GM19238 (cell line): ENCODE data around the gene LIMA1.
"Not testable (repeated sequence)": the region's sequence is repeated elsewhere in the genome, so short reads cannot be mapped to it uniquely, and the experiment has no call there.

Experiments used
- DNase-seq: peaks from one replicate; pipeline ENCODE4 v3.0.0; 2011; ENCODE audit warnings: low spot score; ENCODE audit not compliant: insufficient read length

LIMA1 gene

DNA sequence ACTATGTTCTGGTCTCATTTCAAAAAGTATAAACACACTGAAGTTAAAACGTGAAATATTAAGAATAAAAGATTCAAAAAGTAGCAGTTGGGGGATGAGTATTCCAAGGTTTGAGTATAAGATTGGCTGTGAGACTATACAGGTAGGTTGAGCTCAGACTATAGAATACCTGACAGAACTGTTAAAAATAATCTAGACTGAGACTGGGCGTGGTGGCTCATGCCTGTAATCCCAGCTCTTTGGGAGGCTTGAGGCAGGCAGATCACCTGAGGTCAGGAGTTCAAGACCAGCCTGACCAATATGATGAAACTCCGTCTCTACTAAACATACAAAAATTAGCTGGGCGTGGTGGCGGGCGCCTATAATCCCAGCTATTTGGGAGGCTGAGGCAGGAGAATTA, 64.3 kb downstream of the LIMA1 start:
- not testable (repeated sequence) for DNase-seq

DNA sequence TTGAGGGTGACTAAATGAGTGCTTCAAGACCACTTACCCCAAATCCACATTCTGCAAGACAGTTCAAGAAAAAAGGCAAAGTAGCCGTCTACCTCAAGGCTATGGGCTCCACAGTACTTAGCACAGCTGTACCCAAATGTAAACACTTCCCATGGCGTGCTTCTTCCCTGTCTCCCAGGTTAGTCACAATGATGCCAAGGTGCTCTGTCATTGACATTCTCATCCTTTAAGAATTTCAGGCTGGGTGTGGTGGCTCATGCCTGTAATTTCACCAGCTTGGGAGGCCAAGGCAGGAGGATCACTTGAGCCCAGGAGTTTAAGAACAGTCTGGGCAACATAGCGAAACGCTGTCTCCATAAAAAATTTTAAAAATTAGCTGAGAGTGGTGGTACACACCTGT, 64.9 kb downstream of the LIMA1 start:
- DNase-seq = no peak

DNA sequence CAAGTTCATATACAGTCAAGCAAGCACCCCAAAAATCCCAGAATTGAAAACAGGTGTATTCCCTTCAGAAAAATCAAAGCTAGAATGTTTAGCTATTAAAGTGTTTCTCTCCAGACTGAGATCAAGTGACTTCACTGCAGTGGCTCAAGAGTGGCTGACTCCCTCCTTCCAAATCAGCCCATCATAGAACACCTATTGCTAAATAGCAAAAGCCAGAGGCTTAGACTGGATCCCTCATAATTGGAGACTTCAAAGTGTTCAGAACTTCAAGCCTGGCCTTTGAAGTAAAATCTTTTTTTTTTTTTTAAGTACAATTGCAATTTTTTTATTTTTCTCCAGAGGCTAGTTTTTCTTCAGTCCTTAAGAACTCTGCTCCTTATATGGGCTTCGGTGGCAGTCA, 66.1 kb downstream of the LIMA1 start:
- no peak for DNase-seq

DNA sequence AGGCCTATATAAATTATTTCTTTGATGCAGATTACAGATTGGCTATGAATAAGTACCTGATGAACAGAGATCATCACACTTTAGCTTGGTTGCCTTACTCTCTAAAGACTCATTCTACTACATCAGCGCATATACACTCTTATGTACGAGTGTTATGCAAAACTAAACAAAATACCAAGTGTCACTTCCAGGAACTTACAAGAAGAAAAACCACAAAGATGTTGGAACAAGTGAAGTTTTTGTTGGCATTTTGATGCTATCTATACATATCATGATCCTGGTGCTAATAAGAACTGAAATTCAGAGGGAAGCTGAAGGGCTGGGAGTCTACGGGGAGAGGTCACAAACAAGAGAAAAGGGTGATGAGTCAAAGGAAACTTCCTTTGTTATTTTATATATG, 68.3 kb downstream of the LIMA1 start:
- DNase-seq = no peak

DNA sequence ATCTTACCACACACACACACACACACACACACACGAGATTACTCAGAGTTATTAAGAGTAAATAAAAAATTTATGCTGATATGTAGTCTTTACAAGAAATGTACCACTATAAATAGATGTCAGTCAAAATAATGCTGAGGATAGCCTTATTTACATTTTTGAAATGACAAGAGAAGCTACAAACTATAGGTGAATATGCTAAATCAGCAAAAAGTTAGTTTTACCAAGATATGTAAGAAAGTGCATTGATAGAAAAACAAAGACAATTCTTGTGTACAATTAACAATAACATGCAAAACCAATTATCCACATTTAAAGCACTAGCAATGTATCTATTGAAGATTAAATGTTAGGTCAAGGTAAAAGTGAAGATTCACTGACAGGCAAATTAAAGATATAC, 69.3 kb downstream of the LIMA1 start:
- no peak for DNase-seq

DNA sequence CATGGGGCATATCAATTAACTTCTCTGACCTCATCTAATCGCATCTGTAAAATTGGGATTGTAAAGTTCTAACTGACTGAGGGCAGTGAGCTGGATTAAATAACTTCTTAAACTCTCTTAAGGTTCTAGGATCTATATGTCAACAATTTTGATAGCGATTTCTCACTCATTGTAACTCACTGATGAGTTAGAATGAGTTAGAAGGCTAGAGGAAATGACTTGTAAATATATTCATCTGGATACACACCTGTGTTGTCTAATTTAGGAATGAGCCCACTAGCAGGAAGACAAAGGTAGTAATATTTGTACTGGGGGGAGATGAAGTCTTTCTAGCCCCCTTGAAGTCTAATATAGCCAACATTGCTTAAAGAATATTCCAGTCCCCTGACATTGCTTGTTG, 69.9 kb downstream of the LIMA1 start:
- DNase-seq = no peak

DNA sequence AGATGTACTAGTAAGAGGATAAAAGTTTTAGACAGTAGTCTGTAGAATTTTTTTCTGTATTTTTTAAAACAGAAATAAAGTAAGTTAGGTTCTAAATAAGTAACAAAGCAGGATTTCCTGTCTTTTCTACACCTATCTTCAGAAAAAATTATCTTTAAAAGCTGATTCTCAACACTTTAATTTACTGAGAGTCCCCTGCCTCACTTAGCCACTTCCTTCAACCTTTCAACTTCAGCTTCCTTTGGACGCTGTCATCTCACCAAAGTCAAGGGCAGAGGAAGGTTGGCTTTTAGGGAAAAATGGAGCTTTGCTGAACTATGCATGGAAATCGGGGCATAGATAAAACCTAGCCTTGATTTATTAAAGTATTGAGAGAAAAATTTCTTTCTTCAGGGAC, 71.3 kb downstream of the LIMA1 start:
- DNase-seq = no peak

DNA sequence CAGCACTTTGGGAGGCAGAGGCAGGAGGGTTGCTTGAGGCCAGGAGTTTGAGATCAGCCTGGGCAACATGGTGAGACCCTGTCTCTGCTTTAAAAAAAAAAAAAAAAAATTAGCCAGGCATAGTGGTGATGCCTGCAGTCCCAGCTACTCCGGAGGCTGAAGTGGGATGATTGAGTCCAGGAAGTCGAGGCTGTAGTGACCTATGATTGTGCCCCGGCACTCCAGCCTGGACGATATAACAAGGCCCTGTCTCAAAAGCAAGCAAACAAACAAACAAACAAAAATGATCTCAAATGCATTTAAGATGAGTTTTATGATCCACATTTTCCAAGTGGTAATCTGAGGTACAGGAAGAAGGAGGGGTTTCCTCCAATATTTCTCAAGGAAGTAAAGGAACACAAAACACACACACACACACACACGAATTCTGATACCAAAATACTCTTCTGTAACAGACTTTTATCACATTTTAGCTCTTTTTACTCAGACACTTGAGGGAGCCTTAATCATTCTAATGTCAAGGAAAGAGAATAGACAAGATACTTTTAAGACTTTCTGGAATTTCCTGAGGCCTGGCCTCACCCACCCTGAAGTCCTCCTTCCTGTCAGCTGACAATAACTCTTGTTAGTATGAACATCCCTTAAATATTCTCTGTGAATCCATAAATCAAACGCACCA, 71.8 kb downstream of the LIMA1 start:
- no peak for DNase-seq

DNA sequence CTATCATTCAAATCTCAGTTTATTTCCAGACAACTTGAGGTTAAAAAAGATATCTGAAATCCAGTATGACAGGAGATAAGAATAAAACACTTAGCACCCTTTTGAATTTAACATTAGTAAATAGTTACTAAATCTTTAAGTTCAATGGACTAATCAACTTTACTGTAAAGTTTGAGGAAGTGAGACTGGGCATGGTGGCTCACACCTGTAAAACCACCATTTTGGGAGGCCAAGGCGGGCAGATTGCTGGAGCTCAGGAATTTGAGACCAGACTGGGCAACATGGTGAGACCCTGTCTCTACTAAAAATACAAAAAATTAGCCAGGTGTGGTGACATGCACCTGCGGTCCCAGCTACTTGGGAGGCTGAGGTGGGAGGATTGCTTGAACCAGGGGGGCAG, 75.9 kb downstream of the LIMA1 start:
- DNase-seq = no peak

DNA sequence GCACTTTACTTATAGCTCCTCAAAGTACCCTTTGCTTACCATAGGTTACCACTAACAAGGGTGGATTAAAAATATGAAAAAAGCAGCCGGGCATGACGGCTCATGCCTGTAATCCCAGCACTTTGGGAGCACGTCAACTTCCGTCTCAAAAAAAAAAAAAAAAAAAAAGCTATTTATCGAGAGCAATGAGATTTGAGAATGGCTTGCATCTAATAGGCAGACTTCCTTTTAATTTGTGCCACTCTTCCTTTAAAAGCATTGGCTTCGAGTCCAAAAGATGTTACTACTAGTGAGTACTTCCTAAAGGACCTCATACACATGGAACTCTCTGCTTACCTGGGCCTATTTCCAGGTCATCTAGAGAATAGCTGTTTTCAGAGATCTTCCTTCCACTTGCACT, 77.7 kb downstream of the LIMA1 start:
- DNase-seq = no peak

DNA sequence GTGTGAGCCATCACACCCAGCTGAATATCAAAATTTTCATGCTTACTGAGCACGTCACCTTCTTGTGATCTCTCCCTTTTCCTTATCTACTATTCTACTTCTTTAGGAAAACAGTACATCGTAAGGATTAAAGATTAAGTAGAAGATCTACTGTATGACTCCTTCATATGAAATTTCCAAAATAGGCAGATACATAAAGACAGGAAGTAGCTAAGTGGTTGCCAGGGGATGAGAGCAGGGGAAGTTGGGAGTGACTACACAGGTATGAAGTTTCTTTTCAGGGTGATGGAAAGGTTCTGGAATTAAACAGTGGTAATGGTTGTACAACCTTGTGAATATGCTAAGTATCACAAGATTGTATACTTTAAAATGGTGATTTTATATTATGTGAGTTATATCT, 79.6 kb downstream of the LIMA1 start:
- no peak for DNase-seq

DNA sequence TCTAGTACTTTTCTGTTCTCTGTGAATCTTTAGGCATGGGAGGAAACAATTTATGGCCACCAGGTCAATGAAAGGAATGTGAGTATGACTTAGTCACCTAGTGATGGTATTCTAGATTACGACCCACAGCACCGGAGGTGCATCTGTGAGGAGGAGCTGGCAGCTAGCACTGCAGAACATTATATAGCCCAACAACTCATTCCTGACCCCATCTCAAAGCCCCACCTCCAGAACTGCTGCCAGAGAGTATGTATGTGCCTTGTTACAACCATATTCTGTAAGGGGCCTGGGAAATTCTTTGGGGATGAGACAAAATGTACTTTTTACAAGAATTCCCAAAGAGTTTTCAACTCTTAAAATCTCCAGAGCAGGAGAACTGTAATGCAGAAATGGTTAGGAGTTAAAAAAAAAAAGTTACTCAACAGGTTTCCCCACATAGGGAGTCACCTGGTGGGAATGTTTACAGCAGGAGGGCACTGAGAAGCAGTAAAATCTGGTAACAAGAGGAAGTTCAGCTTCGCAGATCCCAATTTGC, 81.3 kb downstream of the LIMA1 start:
- no peak for DNase-seq

DNA sequence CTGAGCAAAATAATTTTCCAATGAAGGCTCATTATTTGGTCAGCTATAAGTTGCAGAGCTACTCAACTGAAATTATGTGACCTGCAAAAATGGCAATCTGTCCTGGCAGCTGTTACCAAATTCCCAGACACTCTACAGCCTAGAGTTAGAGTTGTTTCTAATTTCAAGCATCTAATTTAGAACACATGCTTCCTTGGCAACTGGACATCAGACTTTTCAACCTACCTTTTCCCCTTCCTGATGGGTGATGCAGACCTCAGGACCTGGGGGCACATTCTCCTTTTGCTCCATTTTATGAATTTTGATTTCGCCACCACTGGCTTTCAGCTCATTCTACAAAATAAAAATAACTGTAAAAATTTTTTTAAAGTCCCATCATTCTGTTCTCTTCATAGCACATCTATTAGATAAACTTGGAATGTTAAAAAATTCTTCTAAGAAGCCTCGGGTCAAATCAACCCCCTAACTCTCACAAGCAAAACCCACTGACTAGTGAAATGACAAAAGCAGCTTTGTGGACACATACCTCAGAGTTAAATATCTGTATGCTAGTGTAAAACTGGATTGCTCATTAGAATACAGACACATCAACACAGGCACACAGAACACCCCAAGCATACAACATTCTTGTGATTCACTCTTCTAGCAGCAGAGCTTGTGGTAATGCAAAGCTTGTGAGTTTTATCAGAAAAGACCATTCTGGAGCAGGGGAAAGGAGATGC, 82.6 kb downstream of the LIMA1 start:
- DNase-seq = no peak

DNA sequence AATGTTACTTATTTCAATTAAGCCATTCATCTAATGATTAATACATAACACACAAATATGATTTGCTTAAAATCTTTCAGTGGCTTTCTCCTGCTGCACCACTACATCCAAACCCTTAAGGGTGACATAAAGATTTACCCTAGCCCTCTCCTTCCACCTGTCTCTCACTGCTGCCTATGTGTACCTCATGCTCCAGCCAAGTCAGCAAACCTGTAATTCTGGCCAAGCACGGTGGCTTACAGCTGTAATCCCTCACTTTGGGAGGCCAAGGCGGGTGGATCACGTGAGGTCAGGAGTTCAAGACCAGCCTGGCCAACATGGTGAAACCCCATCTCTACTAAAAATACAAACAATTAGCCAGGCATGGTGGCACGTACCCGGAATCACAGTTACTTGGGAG, 84.5 kb downstream of the LIMA1 start:
- no peak for DNase-seq

DNA sequence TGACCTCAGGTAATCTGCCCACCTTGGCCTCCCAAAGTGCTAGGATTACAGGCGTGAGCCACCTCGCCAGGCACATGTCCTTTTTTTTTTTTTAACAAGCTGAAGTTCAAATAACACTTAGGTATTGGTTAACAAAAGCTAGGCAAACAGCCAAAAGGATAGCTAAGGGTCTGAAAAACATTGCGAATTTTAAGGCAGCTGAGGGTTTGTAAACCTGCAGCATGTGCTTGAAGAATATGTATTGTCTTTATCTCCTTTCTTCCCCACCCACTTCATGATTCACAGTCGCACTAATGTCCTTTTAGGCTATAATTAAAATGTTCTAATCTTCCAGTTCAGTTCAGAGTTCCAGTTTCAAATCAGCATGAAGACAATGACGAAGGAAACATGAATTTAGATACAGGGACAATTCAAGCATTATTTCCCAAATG, 86.0 kb downstream of the LIMA1 start:
- DNase-seq = no peak

DNA sequence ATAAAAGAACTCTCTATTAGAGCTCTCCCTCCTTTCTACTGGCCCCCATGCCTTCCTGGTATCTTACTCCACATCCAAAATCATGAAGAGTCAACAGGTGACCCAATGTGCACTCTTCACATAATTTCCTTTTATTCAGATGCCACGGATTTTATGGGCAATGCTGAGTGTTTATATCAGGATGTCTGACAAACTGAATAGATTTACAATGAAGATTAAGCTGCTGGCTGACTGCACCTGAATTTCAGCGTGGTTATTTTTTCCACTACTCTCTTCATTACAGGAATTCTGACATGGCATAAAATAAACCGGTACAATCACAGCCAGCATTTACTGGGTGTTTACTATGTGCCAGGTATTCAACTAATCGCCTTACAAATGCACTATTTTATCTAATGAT, 86.8 kb downstream of the LIMA1 start:
- DNase-seq = no peak

DNA sequence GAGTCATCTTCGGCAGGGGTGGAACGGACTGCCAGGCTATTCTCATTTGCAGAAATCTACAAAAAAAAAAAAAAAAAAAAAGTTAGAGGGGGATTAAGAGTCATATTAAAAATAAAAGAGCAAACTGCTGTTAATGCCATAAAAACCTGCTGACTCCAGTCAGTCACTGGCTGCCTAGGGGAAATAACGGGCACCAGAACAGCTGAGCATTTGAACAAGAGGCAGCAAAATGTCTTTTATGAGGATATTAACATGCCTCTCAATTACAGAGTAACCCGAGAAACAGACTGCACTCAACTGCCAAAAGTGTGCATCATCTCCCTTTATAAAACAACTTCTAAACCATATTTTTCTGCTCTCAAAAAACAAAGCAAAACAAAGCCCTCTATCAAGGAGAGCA, 87.5 kb downstream of the LIMA1 start:
- DNase-seq = no peak

DNA sequence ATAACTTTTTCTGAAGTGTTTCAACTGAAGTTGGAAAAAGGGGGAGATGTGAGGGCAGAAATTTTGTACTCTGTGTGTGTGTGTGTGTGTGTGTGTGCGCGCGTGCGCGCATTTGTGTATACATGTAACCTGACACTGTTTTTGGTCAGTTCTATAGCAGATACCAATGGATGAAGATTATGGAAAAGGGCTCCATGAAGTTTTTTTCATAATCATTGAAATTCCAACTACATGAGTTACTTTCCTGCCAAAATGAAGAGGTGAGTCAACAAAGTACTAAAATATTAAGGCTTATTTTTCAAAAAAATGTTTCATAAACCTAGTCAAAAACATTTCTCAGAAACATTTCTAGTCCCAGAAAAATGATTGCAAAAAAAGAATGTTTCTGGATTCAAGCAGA, 90.4 kb downstream of the LIMA1 start:
- no peak for DNase-seq

DNA sequence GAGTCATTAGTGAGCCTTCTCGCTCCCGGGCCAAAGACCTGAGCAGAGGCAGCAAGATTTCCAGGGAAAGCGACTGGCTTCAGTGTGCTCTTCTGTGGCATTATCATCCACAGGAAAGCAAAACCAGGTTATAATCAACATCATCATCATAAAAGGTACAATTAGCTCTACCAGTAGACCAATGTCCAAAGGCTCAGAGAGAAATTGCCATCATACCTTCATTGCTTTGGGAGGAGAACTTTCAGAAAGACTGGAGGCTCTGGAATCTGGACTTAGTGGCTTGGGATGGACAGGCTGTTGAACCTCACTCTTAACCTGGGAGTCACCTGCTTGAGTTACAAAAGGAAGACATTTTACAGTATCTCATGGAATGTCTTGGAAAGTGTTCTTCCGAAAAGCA, 91.1 kb downstream of the LIMA1 start:
- no peak for DNase-seq

DNA sequence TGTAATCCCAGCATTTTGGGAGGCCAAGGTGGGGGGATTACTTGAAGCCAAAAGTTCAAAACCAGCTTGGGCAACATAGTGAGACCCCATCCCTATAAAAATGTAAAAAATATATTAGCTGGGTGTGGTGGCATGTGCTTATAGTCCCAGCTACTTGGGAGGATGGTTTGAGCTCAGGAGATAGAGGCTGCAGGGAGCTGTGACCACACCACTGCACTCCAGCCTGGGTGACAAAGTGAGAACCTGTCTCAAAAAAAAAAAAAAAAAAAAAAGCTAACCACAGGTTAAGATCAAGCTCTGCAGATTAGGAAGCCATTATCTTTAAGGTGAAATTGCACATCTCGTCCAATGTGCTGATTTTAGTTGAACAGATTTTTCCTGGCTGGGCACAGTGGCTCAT, 92.5 kb downstream of the LIMA1 start:
- DNase-seq = no peak

DNA sequence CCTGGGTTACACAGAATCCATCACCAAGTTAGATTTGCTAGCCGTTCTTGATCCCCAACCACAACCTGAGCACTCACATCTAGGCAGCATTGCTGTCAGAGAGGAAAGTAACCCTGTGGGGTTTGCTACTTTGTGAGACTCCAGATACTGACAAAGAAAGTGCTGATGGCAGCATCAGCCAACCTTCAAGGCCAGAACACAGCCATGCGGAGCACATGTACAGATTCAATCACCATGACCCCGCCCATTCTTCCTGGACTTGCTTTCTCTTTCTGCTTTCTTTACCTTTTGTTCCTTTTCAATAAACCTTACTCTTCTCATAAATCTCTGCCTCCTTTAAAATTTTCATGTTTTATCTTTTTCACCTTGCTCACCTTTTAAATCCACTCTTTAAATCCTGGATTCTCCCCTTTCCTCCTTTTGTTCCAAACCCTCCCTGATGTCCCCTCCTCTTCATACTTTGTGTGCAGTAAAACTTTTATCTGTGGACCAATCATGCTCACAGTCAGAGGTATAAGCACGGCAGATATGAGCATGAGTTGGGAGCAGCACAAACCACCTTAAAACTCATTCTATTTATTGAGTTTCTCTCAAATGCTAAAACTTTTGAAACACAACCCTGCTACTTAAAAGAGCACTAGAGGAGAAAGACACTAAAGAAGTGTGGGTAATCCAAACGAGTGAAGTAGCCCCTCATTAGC, 94.3 kb downstream of the LIMA1 start:
- DNase-seq = no peak

DNA sequence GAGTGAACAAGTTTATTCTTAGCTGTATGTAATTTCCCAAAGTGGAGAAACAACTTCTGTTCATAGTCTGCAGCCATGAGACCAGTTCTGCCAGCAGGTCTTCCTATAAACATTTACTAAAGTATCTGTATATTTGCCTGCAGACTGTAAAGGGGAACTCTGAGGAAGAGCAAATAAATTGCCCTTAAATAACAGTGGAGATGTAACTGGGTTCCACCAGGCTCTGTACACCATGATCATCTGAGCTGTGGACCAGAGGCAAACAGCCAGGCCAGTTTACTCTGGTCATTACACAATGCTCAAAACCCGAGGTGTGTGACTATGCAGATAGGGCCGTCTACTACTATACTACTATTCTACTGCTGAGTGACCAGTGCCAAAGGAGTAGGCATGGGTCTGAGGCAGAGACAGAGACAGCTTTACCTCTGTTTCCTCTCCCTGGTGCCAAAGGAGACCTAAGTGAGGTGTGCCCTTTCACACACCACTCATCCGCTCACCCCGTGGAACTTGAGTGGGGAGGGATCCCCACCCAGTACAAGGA, 95.0 kb downstream of the LIMA1 start:
- no peak for DNase-seq
